ENCODE measurements around the gene ZNF740. TPM values are rescaled to one million over a fixed set of nuclear protein-coding genes. Genes with fewer than 3 reads are reported as not detected.

Gene ZNF740
- total RNA-seq, 1 donor from 2014 or later: 47.6 TPM

DNA sequence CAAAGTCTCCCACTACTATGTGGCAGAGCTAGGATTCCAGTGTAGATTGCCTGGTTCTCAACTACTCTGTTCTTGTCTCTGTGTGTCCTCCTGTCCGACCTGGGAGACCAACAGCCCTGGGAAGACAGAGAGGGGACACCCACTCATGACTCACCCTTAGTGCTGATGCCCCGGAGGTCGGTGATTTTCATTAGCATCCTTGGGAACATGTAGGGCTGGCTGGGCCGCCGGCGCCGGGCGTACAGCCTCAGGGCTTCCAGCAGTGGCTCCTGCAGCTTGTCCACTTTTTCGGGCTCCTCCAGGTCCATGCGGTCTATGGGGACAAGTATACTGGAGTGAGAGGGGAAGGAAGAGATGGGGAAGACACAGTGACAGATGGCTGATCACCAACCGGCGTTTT, 32.4 kb downstream of the ZNF740 start:
- no peak for TF ChIP-seq CTCF (IDR thresholded peaks at IDR 0.05; ENCODE audit: unreplicated experiment)
- peaks cover 48% of the 10 kb centered on the region for H3K4me1 Mint-ChIP-seq (ENCODE audit: unreplicated experiment)
- no peak for DNase-seq (ENCODE audit: low spot score)
- peak overlapping the region; percentile 12 for H3K4me3 Mint-ChIP-seq (ENCODE audit: unreplicated experiment)
- no peaks in the 10 kb centered on the region for H3K9me3 Mint-ChIP-seq (ENCODE audit: unreplicated experiment)
- H3K27ac Mint-ChIP-seq (ENCODE audit: unreplicated experiment): no peak overlapping the region
- peaks cover 4% of the 10 kb centered on the region for H3K36me3 Mint-ChIP-seq (ENCODE audit: low read depth, unreplicated experiment)
- peaks cover 20% of the 10 kb centered on the region for H3K27me3 Mint-ChIP-seq (ENCODE audit: unreplicated experiment)

GRCh38 chr12:53213348-53213747, 32.8 kb downstream of the ZNF740 start:
- Mint-ChIP-seq H3K27ac (ENCODE audit: unreplicated experiment) (no peak overlapping the region), H3K9me3 (ENCODE audit: unreplicated experiment) (no peaks in the 10 kb centered on the region), H3K4me3 (ENCODE audit: unreplicated experiment) (no peak overlapping the region), H3K27me3 (ENCODE audit: unreplicated experiment) (peaks cover 20% of the 10 kb centered on the region), H3K36me3 (ENCODE audit: low read depth, unreplicated experiment) (peaks cover 4% of the 10 kb centered on the region), H3K4me1 (ENCODE audit: unreplicated experiment) (peaks cover 52% of the 10 kb centered on the region)
- peak; percentile 84 for TF ChIP-seq CTCF (IDR thresholded peaks at IDR 0.05; ENCODE audit: unreplicated experiment)
- peak; percentile 91 for DNase-seq (ENCODE audit: low spot score)

DNA sequence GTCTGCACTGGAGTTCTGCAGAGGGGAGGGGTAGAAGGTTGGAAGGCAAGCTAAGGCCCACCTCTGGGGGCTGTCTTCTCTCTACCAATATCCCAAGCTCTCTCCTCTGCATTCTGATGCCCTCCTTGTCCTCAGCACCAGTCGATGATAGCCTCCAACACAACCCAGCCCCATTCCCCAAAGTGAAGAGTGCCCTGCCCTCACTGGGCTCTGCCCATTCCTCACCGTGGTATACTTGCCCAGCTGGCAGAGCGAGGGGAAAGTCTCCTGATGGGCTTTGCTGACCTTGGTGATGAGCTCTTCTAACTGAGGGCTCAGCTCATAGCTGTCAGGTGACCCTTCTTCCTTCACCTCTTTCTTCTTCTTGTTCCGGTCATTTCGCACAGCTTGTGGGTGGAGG, 33.7 kb downstream of the ZNF740 start:
- Mint-ChIP-seq H3K27ac (ENCODE audit: unreplicated experiment) (peak overlapping the region; percentile 66), H3K36me3 (ENCODE audit: low read depth, unreplicated experiment) (peaks cover 6% of the 10 kb centered on the region), H3K4me3 (ENCODE audit: unreplicated experiment) (peak overlapping the region; percentile 45), H3K9me3 (ENCODE audit: unreplicated experiment) (no peaks in the 10 kb centered on the region), H3K4me1 (ENCODE audit: unreplicated experiment) (peaks cover 59% of the 10 kb centered on the region), H3K27me3 (ENCODE audit: unreplicated experiment) (peaks cover 21% of the 10 kb centered on the region)
- no peak for DNase-seq (ENCODE audit: low spot score)
- TF ChIP-seq CTCF (IDR thresholded peaks at IDR 0.05; ENCODE audit: unreplicated experiment): no peak

- Mint-ChIP-seq H3K4me3 (ENCODE audit: unreplicated experiment) (peak overlapping the region; percentile 73), H3K27ac (ENCODE audit: unreplicated experiment) (peak overlapping the region; percentile 74), H3K36me3 (ENCODE audit: low read depth, unreplicated experiment) (peaks cover 8% of the 10 kb centered on the region), H3K4me1 (ENCODE audit: unreplicated experiment) (peaks cover 64% of the 10 kb centered on the region), H3K9me3 (ENCODE audit: unreplicated experiment) (no peaks in the 10 kb centered on the region), H3K27me3 (ENCODE audit: unreplicated experiment) (peaks cover 22% of the 10 kb centered on the region)
- no peak for TF ChIP-seq CTCF (IDR thresholded peaks at IDR 0.05; ENCODE audit: unreplicated experiment)
- peak; percentile 71 for DNase-seq (ENCODE audit: low spot score)
Observed at GRCh38 chr12:53214687-53215455, 34.3 kb downstream of the ZNF740 start.

DNA sequence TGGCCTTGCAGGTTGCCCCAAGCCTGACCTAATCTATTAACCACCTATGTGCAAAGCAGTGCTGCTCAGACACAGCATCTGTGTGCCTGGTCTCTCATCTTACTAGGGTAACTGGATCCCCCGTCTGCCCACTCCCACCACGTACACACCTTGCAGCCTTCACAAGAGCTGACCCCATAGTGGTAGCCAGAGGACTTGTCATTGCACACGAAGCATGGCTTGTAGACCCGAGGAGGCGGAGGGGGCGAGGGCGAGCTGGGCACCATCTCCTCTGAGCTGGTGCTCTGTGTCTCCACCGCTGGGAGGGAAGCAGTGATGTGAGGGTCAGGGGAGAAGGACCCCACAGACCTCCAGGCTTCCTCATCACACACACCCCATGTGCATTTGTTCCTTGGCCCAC, 35.0 kb downstream of the ZNF740 start:
- H3K27me3 Mint-ChIP-seq (ENCODE audit: unreplicated experiment): peaks cover 22% of the 10 kb centered on the region
- TF ChIP-seq CTCF (IDR thresholded peaks at IDR 0.05; ENCODE audit: unreplicated experiment): no peak
- peak overlapping the region; percentile 17 for H3K4me3 Mint-ChIP-seq (ENCODE audit: unreplicated experiment)
- no peak overlapping the region for H3K27ac Mint-ChIP-seq (ENCODE audit: unreplicated experiment)
- DNase-seq (ENCODE audit: low spot score): no peak
- H3K4me1 Mint-ChIP-seq (ENCODE audit: unreplicated experiment): peaks cover 67% of the 10 kb centered on the region
- no peaks in the 10 kb centered on the region for H3K9me3 Mint-ChIP-seq (ENCODE audit: unreplicated experiment)
- peaks cover 8% of the 10 kb centered on the region for H3K36me3 Mint-ChIP-seq (ENCODE audit: low read depth, unreplicated experiment)
